GM21528 (cell line): ENCODE results near the gene PLB1.

Source experiments
- ATAC-seq: cut with Tn5 transposase; IDR thresholded peaks from one replicate; pipeline ENCODE4 v1.9.1; 2021; ENCODE audit warnings: mild to moderate bottlenecking, moderate library complexity; ENCODE audit not compliant: unreplicated experiment, low FRiP score

Gene PLB1, protein sequence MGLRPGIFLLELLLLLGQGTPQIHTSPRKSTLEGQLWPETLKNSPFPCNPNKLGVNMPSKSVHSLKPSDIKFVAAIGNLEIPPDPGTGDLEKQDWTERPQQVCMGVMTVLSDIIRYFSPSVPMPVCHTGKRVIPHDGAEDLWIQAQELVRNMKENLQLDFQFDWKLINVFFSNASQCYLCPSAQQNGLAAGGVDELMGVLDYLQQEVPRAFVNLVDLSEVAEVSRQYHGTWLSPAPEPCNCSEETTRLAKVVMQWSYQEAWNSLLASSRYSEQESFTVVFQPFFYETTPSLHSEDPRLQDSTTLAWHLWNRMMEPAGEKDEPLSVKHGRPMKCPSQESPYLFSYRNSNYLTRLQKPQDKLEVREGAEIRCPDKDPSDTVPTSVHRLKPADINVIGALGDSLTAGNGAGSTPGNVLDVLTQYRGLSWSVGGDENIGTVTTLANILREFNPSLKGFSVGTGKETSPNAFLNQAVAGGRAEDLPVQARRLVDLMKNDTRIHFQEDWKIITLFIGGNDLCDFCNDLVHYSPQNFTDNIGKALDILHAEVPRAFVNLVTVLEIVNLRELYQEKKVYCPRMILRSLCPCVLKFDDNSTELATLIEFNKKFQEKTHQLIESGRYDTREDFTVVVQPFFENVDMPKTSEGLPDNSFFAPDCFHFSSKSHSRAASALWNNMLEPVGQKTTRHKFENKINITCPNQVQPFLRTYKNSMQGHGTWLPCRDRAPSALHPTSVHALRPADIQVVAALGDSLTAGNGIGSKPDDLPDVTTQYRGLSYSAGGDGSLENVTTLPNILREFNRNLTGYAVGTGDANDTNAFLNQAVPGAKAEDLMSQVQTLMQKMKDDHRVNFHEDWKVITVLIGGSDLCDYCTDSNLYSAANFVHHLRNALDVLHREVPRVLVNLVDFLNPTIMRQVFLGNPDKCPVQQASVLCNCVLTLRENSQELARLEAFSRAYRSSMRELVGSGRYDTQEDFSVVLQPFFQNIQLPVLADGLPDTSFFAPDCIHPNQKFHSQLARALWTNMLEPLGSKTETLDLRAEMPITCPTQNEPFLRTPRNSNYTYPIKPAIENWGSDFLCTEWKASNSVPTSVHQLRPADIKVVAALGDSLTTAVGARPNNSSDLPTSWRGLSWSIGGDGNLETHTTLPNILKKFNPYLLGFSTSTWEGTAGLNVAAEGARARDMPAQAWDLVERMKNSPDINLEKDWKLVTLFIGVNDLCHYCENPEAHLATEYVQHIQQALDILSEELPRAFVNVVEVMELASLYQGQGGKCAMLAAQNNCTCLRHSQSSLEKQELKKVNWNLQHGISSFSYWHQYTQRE (N-terminal part only)

DNA sequence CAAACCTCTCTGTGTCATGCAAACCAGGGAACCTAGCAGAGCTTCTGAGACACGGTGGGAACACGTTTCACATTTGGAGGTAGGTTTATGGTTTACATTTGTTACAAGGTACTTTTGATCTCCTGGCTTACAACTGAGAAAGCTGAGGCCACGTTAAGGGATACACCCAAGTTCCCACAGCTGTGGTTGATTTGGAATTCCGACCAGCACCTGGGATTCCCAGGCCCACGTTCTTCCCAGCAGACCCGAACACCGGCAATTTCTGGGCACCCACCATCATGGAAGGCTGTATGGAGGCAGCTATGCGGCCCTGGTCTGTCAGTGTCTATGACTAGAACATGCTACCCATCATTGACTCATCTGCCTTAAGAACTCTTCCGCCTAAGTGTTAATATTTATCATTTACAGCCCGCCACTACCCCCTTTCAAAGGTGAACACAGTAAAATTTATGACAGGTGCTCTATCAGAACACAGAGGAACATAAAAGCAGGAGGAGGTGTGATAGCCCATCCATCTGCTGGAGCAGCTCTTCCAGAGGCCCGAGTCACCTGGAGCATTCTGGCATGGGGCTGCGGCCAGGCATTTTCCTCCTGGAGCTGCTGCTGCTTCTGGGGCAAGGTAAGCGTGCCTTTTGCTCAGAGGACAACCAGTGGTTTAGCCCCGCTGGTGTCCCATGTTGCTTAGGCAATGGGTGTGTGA is at the start of gene PLB1:
TSS of gene PLB1 (plus strand) at position 510 of the 700 bp plus-strand sequence. CDS start at position 565, 55 bp downstream.
- no peak for ATAC-seq

DNA sequence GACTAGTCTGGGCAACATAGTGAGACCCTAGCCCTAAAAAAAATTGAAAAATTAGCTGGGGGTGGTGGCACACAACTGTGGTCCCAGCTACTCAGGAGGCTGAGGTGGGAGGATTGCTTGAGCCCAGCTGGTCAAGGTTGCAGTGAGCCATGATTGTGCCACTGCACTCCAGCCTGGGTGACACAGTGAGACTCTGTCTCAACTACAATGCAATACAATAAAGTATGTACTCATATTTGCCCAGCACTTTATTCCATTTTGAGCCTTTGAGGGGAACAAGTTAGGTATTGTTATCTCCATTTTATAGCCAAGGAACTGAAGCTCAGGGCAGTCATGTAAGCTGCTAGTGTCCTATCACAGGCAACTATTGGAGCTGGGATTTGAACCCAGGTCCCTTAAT is 49.3 kb upstream of the PLB1 start:
- no peak for ATAC-seq

DNA sequence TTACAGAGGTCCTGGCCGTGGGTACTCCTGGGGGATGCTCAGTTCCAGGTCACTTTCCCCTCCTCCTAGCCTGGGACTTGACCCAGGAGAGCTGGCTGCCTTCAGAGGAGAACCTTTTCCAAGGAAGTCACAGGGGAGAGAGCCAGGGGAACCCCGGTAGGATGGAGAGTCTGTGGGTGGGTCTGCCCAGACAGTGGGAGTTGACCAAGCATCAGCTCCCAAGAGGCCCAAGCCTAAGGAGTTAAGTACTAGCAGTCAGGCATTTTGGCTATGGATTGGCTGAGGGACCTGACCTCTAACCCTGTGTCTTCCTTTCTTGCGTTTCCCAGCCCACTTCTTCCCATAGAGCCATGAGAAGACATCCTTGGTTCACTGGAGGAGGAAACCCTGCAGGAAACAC is 48.8 kb upstream of the PLB1 start:
- no peak for ATAC-seq

DNA sequence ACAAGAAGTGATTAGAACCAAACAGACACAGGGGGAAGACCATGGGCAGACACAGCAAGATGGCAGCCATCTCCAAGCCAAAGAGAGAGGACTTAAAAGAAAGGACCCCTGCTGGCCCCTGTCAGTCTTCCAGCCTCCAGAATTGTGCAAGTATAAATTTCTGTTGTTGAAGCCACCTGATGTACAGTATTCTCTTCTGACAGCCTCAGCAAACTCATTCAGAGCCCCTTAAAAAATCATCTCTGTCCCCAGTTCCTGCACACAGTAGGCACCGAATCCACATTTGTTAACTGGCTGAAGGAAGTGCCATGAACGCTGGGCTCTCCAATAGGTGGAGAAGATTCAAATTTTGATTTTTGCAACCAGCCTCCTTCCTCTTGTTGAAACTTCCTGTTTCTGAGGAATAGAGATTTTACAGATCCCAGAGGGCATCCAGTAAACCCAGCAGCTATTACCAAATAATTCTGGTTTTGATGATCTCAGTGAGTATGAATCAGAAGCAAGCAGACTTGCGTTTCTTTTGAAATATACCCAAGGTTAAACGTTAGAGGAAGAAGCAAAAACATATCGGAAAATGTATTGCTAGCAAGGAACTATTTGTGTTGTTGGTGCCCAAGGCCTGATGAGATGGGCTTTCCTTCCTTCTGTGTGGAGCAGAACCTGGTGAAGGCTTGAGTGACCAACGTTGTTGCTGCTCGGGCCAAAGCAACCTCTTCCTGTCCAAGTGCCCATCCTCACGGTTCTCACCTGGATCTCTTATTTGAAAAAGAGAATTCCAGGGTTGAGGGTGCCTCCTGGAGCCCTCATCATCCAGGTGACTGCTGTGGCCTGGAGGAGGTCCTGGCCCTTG is 47.7 kb upstream of the PLB1 start:
- no peak for ATAC-seq

DNA sequence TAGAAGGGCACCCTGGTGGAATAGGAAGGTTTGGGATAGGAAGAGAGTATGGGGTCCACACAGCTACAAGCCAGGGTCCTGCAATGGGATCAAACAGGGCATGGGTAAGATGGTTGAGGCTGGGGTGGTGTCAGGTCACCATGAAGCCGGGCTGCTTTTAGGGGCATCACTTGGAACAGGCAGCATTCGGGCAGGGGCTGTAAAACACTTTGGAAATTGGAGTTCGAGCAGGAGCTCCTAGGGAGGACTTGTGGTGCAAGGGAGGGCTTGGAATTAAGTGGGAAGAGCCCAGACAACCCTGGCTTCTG is 47.1 kb upstream of the PLB1 start:
- no peak for ATAC-seq

DNA sequence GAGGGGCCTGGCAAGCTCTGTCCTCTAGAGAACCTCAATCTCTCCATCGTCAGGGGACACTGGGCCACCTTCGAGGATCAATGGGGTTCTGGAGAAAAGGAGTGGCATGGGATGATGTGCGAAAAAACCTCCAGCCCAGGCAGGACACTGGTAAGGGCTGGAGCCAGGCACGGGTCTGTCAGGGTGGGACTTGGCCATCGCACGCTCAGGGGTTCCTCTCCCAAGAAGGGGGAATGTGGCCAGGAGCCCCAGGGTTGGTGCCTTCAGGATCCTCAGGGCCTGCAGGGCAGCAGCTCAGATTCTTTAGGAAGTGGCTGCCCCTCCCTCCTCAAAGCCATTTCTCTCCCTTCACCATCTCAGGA is 46.8 kb upstream of the PLB1 start:
- ATAC-seq = no peak

DNA sequence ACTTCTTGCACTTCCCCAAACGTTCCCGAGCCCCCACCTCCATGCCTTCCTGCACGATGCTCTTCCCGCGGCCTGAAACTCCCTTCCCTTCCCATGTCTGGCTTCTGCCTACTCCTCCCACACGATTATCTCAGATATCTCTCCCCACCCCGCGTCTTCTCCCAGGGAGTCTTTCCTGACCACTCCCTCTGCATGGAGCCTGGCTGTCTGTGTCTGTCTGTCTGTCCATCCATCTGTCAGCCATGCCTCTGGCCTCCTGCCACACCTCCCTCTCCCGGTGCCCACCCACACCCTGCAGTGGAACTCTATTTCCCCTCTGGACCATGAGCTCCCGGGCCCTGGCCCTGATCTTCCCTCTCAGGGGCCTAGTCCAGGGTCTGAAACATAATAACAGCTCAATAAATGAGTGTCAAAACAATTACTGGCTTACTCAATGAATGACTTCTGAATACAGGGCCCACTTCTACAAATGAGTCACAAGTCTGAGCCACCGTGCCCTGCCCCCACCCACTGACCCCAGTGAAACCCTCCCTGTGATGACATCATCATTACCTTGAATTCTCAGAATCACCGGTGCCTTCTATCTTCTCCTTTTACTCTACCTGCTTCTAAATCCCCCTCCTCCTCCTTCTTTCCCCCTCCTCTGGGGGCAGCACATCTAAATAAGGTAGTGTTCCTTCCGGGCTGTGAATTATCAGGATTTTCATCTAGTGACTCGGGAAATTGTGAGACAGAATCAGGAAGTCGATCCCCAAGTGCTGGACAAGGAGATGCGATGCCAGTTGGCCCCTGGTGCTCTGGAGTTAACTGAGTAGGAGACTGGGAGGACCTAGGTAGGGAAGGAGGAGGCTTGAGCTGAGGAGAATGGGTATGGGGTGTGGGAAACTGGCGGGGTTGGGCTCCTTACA is 46.1 kb upstream of the PLB1 start:
- no peak for ATAC-seq

DNA sequence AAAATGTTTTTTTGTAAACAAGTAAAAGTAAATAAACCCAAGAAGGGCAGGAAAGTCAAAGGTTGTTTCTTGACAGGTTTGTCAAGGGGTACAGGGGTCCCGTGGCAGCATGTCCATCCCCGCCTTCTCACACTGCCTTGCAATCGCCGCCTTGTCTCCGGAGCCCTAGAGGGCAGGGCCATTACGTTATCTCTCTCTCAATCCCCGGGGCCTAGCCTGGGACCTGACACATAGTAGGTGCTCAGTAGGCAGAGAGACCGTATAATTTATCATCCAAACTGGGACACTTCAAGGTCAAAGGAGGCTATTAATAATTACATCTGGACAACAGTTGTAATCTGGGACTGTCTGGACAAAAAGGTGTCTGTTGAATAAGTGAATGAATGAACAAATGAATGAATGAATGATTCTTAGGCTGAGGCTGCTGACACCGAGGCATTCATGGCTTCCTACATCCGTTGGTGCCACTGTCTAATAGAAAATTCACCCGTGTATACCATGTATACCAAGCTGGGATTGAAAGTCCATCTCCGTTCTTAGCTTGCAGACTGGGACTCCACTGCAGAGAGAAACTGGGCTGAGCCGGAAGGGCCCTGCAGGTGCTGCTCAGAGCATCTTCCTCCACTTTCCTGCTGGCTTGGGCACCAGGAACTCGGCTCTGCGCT is 44.8 kb upstream of the PLB1 start:
- ATAC-seq = no peak

DNA sequence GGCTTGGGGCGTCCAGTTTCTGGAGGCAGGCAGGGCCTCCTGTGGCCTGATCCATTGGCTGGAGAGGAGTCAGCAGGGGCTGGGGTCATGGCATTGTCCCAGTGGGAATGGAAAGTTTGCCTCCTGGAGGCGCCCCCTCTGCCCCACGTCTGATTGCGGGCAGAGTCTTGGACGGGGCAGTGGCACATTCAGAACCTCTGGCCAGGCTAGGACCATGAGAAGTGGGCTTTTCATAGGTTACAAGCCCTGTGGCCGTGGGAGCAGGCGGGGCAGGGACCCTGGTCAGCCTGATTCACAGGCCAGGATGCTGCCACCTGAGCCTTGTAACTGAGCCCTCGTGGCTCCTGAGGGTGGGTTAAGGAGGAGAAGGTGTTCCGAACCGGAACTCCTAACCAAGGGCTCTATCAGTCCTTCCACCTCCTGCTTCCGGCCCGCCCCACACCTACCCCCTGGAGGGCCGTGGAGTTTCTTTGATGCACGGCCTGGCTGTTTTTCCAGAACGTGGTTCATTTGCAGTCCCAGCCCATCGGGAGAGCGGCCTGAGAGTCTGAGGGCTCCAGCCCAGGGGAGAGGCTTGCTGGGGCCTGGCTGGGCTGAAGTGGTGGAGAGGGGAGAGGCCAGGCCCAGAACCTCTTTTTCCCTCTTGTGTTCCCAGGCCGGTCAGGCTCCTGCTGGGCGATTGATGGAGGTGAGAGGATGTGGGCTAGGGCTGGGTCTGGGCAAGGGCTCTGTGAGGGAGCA is 43.9 kb upstream of the PLB1 start:
- no peak for ATAC-seq

DNA sequence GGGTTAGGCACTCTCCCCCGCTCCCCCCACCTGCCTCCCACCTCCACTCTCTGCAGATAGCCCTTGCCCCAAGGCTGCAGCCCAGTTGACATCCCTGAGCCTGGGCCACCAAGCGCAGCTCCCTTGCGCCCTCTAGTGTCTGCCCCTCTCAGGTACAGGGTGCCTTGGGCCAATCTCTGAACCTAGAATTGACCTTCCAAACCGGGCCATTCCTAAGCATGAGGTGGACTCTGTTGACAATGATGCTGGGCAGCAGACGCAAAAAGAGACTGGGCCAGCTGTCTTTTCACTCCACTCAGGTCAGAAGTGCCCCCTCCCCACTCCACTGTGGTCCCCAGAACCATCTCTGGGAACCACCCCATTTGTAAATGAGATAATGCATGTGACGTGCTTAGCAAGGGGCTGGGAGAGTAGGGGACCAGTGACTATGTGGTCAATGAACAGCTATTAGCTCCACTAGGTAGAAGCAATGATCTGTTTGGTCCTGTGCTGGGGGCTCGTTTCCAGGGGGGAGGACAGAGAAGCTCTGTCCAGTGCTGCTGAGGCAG is 43.3 kb upstream of the PLB1 start:
- no peak for ATAC-seq

DNA sequence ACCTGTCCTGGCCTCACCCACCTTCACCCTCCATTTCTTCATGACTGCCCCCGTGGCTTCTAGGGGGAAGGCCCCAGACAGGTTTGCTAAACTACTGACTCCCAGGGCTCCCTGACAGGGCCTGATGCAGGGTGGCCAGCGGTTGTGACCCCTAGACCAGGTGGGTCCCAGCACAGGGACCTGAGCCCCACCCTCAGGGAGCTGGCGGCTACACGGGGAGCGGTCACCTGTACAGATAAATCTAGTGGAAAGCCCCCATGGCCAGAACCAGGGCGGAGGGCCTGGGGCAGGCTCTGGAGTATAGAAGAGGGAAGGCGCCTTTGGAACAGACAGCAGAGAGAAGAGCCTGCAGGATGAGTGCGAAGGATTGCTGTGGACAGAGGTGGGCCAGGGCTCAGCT is 42.5 kb upstream of the PLB1 start:
- no peak for ATAC-seq

DNA sequence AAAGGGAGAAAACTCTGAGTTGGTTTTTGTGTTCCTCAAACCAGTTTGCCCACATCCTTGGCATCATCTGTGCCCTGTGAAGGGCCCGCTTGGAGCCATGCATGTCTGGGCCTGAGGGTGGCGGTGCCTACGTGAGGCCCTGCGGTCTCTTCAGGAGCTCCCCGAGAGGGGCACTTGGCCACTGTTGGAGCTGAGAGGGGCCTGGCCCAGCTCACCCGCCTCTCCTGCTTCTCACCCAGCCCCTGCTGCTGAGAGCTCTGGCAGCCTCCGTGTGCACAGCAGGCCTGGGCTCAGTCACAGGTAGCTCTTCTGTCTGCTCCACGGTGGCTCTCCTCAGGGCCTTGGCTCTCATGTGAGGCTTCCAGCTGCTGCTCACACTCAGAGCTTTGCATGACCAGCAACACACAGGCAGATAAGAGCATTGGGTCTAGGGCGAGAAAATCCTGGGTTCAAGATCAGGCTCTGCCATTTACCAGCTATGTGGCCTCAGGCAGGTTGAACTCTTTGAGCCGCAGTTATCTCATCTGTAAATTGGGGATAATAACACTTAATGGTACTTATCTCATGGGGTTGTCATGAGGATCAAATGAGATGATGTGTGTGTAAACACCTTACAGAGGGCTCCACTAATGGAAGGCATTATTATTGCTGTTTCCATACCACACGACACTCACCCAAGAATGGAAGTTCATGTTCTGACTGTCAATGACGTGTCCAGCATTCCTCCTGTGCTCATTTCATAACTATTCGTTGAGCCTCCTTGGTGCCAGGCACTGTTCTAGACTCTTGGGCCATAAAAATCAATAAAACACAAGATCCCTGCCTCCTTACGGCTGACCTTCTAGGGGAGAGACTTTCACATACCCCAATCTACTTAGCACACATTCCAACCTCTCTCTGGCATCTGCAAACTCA is 41.6 kb upstream of the PLB1 start:
- ATAC-seq = no peak

DNA sequence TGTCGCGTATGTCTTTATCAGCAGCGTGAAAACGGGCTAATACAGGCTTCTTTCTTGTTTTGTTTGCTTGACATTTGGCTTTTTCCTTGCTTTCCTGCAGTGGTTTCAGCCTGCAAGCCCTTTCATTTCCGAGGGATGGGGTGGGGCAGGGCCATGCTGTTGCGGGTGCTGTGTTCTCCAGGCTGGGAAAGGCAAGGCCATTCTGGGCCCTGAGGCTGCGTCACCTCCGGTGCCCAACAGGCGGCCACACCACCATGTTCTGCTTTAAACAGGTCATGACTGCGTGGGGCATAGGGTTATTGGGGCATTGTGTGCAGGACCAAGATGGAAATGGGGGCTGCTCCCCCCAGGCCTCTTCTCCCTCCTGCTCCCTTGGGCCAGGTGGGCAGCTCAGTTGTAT is 38.6 kb upstream of the PLB1 start:
- no peak for ATAC-seq

DNA sequence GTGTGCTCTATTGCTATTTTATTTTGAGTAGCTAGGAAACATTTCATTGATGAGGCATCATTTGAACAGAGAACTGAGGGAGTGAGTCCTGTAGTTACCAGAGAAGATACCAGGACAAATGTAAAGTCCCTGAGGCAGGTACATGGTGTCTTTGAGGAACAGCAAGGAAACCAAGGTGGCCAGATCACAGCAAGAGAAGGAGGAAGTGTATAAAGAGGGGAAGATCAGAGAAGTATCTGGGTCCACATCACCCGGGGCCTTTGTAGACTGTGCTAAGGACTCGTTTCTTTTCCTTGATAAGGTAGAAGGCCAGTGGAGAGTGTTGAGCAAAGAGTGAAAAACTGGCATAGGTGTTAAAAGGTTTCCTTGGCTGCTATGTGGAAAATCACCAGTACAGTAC is 34.8 kb upstream of the PLB1 start:
- no peak for ATAC-seq

DNA sequence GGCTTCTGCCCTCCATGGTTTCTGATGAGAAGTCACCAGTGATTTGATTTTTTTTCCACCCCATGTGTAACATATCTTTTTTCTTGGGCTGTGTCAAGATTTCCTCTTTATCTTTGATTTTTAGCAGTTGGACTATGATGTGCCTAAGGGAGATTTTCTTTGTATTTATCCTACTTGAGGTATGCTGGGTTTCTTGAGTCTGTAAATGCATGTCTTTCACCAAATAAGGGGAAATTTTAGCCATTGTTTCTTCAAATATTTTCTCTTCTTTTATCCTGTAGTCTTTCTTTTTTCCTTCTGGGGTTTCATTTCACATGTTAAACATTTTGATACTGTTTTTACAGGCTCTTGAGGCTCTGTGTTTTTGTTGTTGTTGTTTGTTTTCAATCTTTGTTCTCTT is 33.7 kb upstream of the PLB1 start:
- ATAC-seq = no peak

DNA sequence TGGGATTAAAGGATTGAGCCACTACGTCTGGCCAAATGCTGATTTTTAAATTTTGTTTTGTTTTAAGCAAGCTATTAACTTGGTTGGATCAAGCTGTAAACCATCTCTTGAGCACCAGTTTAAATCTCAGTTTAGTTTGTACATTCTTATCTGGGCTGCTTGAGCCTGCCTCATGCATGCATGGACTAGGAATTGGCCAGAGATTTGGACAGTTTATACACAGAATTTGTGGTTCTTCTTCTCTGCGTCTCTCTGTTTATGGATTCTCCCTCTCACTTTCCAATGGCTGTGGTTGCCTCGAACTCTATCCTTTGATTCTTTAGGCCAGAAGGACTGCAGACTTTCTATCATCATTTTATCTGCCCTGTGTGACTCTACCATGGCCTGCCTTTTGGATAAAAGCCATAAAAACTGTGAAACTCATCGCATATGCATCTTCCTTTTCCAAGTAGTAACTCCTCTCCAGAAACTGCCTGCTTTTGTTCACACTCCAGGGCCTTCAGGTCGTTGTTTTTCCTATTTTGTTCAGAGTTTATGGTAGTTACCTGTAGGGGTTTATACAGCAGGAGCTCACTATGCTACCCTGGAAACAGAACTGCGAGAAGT is 32.5 kb upstream of the PLB1 start:
- ATAC-seq = no peak
